EH (cell line): ENCODE data around the gene ZNF552.
A peak's percentile ranks its signal among the peaks of the same experiment; 100 is the strongest.
"Not testable (repeated sequence)": the region's sequence is repeated elsewhere in the genome, so short reads cannot be mapped to it uniquely, and the experiment has no call there.

Experiments used
- DNase-seq: peaks from one replicate; pipeline ENCODE4 v3.0.0-alpha.2; 2015; ENCODE audit warnings: low read depth

The ZNF552 gene

DNA sequence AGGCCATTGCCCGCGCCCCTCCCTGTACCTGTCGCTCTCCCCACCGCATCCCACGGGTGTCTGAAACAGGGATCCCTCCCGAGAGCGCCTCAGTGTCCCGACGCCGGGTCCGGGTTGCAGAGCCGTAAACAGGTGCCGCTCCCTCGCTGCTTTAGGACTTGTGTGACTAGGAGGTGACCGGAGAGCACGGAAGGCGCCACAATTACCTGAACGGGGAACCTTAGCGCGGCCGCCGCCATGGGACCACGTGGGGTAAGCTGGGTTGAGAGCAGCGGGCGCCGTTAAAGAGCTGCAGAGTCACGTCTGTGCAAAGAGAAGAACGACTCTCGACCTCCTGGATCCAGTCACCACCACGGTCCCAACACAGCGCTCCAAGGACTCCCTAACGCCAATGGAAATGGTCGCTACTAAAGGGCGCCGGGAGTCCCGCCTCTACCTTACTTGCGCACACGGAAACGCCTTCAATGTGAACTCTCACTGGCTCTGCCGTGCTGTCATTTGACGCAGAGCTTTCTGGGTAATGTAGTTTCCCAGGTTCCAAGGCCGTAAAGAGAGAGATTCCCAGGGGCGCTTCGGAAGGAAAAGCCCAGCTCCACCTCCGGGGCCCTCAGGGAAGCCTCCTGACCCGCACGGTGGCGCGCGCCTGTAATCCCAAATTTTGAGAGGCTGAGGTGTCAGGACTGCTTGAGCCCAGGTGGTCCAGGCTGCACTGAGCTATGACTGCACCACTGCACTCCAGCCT, at the start of gene ZNF552:
ZNF552 (minus strand) TSS at position 409 of the 742 bp plus-strand sequence; CDS start at position 239, 170 bp downstream.
- peak; percentile 94 for DNase-seq

DNA sequence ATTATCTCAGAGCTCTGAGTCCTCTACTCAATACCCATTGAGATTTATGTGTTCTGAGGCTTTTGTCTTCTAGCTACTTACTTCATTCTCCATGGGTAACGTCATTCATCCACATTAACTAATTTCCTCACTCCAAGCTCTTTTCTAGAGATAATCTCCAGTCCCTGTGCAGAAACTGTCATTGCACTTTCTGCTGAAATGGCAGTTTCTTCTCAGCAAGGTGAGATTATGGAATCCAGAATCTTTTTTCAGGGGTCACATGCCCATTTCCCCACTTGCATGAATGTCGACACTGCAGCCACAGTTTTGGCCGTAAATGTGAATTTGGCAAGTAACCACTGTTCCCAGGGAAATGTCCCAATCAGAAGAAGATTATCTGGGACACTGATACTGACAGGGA, 47.6 kb upstream of the ZNF552 start:
- DNase-seq = not testable (repeated sequence)

DNA sequence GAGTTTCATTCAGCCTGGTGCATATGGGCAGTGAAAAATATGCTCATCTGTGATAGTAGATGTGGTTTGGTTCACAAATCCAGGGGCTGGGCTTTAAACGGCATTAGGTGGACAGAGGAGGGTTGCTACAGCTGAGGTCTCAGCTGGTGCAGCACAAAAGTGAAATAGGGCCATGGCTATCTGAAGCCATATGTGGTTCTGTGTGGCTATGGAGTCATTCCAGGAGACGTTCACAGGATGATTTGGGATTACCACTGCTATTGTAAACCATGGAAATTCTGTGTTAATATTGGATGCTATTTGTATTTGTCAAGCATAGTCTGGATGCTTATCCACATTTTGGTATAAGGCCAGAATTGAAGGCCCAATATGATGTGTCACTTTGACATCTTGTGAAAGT, 39.4 kb upstream of the ZNF552 start:
- not testable (repeated sequence) for DNase-seq

DNA sequence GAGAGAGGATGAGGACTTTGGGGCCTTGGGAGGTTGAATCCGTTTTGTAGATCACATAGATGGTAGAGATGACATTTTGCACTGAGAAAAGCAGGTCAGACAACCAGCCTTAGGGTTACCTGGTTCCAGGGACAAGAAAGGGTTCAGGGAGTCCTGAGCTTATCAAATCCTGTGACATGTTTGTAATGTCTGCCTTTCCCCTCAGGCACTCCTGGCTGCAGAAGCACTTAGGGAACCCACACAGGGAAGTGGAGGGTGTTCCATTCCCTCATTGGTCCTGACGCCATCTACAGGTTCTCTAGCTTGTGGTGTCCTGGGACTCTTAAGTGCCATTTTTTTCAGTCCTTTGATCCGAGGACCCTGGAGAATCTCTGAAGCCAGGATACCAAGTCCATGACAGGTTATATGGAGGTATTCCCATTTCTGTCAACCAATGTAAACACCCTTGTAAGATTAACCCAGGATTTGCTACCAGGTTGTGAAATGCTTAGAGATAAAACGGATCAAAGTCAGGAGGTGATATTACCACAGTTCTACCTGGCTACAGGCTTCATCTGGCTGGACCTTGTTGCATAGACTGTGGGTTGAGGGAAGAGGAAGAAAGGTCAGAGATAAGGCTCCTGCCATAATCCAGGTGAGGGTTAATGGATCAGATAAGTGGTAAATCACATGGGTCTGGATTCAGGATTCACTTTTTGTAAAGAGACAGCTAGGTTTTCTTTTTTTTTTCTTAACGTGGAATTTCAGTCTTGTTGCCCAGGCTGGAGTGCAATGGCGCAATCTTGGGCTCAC, 37.3 kb upstream of the ZNF552 start:
- not testable (repeated sequence) for DNase-seq

DNA sequence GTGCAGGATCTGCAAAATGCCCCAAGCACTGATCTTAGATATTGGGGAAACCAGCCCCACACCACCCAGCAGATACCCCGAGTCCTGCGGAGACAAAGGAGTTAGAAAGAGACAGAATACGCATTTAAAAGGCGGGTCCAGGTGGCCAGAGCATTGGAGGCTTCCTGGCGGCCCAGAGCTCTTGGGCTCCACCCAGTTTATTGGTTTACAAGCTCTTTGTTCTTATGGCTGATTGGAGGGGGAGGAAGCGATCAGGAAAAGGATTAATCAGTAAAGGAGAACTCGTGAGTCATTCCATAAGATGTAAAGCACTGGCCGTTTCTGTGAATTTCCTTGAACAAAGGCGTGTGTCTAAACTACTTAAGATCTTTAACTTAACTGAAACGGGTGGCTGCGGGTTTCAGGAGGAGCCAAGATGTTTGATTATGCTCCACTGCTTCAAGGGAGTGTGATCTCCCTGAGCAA, 35.9 kb upstream of the ZNF552 start:
- peak; percentile 27 for DNase-seq

DNA sequence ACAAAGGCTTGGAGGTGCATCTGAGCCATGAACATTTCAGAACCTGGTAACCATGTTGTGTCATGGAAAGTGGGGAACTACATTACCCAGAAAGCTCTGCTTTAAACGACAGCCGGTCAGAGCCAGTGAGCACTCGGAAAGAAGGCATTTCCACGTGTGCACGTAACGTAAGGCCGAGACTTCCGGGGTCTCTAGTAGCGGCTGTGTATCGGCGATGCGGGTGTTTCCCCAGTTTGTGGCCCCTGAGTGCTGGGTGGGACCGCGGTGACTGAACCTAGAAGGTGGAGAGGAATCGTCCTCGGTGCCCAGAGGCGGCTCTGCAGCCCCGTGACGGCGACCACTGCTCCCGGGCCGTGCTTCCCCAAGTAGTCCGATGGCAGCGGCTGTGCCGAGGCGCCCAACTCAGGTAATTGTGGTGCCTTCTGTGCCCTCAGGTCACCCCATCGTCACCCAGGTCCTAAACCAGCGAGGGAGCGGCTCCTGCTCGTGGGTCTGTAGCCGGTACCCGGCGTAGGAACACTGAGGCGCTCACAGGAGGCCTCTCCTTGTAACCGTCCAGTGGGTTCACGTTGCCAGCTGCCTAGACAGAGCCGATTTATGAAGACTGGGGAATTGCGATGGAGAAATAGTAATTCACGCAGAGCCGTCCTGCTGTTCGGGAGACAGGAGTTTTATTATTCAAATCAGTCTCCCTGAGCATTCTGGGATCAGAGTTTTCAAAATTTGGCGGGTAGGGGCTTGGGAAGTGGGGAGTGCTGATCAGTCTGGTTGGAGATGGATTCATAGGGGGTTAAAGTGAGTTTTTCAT, 35.2 kb upstream of the ZNF552 start, which contains the start of gene ZNF587:
ZNF587 (plus strand) TSS at position 194 of the 808 bp plus-strand sequence; CDS start at position 374, 180 bp downstream.
- peak; percentile 89 for DNase-seq

DNA sequence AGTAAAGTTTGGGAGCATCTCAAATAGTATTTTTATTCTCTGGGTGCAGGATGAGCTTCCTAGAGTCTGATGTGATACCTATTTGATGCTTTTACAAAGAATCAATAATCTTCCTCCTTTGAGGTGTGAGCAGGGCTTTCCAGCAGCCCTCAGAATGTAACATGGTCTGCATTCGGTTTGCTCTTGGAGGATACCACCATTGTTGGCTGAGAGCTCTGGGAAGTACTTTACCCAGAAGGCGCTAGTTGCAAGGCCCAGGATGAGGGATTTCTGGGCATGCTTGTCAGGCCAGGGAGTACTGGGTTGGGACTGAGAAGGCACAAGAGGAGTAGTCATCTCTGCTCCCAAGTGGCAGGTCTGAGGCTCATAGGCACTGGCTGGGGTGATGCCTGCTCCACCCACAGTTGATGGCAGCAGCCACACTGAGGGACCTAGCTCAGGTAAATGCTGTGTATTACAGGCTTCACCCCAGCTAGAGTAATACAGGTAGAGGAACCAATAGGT, 34.5 kb upstream of the ZNF552 start:
- not testable (repeated sequence) for DNase-seq

DNA sequence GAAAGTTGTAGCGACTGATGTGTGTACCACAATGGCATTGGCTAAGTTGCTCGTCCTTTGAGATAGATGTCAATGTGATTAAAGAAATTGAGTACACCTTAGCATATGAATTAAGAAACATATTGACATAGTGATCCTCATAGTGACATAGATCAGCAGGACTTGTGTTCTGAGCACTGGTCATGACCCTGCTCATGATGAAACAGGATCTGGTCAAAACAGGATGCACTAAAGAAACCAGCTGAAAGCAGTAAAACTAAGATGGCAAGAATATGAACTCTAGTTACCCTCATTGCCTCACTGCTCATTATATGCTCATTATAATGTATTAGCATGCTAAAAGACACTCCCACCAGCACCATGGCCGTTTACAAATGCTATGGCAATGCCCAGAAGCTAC, 32.5 kb upstream of the ZNF552 start:
- not testable (repeated sequence) for DNase-seq

DNA sequence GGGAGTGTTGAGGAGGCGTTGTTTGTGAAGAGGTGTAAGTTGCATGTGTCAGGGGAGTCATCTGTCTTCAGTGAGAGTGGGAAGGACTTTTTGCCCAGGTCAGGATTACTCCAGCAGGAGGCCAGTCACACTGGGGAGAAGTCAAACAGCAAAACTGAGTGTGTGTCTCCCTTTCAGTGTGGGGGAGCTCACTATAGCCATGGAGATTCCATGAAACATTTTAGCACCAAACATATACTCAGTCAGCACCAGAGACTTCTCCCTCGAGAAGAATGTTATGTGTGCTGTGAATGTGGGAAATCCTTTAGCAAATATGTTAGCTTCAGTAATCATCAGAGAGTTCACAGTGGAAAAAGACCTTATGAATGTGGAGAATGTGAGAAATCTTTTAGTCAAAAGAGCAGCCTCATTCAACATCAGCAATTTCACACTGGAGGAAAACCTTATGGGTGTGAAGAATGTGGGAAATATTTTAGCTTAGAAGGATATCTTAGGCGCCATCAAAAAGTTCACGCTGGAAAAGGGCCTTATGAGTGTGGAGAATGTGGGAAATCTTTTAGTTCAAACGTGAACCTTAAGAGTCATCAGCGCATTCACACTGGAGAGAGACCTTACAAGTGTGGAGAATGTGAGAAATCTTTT, 26.5 kb upstream of the ZNF552 start:
- DNase-seq = peak; percentile 48

DNA sequence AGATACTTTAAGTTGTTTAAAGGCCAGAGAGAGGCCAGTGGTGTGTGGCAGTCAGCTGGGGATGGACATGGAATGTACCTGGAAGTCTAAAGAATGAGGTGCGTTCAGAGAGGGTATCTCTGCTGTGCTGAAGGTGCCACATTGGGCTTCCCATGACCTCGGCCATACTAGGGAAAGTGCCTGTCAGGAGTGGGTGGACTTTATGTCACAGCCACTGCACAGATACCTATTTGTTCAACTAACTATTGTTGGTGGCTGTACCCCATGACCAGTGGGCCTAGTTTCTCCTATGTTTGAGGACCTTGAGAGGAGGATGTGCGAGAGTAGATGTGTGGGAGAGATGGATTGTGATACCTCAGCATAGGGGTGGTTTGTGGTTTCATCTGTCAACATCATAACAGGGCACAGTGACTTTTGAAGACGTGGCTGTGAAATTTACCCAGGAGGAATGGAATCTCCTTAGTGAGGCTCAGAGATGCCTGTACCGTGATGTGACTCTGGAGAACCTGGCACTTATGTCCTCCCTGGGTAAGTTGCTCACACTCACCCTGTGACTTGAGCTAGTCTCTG, 24.0 kb upstream of the ZNF552 start:
- DNase-seq = not testable (repeated sequence)

DNA sequence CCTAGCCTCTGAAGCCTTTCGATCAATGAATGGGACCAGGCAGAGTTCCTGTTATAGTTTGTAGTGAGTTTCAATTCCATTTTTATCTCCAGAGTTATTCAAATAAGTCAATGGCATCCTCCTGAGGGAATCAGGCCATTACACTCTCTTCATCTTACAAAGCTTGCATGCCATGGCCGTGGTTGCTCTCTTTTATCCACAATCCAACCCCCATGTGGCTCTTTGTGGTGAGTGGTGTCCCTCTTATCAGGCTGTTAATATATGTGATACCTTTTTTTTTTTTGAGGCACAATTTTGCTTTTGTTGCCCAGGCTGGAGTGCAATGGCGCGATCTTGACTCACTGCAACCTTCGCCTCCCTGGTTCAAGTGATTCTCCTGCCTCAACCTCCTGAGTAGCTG, 22.3 kb upstream of the ZNF552 start:
- DNase-seq = not testable (repeated sequence)

DNA sequence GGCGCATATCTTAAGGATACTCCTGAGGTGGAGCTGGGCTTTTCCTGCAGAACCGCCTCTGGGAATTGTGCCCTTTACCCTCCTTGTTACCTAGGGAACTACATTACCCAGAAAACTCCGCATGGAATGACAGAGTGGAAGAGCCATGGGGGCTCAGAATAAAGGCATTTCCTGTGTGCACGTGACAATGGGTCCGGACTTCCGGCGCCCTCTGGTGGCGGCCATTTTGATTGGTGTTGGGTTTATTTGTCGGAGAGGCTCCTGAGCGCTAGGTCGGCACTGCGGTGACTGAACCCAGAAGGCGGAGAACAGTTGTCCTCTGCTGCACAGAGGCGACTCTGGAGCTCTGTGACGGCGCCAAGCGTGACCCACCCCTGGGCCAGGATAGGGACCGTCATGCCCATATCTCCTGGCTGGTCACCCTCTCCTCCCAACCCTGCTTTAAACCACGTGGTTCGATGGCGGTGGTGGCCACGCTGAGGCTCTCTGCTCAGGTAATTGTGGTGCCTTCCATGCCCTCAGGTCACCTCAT, 15.4 kb upstream of the ZNF552 start, which contains the start of gene ZNF587B:
ZNF587B (plus strand) TSS at position 229 of the 532 bp plus-strand sequence; CDS start at position 459, 230 bp downstream.
- peak; percentile 55 for DNase-seq

DNA sequence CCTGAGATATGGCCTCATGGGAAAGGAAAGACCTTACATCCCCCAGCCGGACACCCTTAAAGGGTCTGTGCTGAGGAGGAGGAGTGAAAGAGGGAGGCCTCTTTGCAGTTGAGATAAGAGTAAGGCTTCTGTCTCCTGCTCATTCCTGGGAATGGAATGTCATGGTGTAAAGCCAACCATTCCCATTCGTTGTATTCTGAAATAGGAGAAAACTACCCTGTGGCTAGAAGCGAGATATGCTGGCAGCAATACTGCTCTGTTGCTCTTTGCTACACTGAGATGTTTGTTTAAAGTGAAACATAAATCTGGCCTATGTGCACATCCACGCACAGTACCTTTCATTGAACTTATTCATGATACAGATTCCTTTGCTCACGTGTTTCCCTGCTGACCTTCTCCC, 14.6 kb upstream of the ZNF552 start:
- no peak for DNase-seq

DNA sequence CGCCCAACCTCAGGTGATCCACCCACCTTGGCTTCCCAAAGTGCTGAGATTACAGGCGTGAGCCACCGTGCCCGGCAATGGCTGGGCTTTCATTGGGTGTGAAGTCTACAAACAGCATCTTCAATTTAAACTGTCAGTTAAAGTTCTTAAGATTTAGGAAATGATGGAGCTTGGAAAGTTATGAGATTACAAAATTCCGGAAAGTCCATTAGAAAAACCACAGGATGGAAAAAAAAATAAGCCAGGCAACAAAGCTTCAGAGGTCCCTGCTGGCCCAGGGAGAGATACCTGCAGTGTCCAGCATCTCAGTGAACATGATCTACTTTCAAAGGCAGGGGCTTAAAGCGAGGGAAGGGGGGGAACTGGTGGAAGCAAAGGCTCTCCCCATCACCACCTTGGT, 10.8 kb upstream of the ZNF552 start:
- DNase-seq = no peak

DNA sequence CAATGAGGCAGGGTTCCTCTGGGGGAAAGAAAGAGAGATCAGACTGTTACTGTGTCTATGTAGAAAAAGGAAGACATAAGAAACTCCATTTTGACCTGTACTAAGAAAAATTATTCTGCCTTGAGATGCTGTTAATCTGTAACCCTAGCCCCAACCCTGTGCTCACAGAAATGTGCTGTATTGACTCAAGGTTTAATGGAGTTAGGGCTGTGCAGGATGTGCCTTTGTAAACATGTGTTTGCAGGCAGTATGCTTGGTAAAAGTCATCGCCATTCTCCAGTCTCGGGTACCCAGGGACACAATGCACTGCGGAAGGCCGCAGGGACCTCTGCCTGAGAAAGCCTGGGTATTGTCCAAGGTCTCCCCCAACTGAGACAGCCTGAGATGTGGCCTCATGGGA, 8.9 kb upstream of the ZNF552 start:
- not testable (repeated sequence) for DNase-seq

DNA sequence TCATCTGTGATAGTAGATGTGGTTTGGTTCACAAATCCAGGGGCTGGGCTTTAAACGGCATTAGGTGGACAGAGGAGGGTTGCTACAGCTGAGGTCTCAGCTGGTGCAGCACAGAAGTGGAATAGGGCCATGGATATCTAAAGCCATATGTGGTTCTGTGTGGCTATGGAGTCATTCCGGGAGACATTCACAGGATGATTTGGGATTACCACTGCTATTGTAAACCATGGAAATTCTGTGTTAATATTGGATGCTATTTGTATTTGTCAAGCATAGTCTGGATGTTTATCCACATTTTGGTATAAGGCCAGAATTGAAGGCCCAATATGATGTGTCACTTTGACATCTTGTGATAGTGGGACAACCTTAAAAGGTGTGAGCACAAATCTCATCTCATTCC, 8.4 kb upstream of the ZNF552 start:
- not testable (repeated sequence) for DNase-seq

DNA sequence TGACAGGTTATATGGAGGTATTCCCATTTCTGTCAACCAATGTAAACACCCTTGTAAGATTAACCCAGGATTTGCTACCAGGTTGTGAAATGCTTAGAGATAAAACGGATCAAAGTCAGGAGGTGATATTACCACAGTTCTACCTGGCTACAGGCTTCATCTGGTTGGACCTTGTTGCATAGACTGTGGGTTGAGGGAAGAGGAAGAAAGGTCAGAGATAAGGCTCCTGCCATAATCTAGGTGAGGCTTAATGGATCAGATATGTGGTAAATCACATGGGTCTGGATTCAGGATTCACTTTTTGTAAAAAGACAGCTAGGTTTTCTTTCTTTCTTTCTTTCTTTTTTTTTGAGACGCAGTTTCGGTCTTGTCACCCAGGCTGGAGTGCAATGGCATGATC, 6.8 kb upstream of the ZNF552 start:
- not testable (repeated sequence) for DNase-seq

DNA sequence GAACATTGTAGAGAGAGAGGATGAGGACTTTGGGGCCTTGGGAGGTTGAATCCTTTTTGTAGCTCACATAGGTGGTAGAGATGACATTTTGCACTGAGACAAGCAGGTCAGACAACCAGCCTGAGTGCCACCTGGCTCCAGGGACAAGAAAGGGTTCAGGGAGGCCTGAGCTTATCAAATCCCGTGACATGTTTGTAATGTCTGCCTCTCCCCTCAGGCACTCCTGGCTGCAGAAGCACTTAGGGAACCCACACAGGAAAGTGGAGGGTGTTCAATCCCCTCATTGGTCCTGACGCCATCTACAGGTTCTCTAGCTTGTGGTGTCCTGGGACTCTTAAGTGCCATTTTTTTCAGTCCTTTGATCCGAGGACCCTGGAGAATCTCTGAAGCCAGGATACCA, 6.4 kb upstream of the ZNF552 start:
- DNase-seq = not testable (repeated sequence)

DNA sequence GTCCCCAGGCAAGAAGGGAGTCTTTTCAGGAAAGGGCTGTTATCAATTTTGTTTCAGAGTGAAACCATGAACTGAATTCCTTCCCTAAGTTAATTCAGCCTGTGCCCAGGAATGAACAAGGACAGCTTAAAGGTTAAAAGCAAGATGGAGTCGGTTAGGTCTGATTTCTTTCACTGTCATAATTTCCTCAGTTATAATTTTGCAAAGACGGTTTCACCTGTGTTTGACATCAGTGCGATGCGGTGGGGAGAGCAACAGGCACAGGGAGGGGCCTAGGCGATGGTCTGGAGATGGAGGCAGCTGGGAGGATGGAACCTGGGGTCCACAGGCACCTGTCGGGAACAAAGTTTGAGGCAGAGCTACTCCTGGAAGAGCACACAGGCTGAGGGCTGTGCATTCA, 5.9 kb upstream of the ZNF552 start:
- DNase-seq = no peak

DNA sequence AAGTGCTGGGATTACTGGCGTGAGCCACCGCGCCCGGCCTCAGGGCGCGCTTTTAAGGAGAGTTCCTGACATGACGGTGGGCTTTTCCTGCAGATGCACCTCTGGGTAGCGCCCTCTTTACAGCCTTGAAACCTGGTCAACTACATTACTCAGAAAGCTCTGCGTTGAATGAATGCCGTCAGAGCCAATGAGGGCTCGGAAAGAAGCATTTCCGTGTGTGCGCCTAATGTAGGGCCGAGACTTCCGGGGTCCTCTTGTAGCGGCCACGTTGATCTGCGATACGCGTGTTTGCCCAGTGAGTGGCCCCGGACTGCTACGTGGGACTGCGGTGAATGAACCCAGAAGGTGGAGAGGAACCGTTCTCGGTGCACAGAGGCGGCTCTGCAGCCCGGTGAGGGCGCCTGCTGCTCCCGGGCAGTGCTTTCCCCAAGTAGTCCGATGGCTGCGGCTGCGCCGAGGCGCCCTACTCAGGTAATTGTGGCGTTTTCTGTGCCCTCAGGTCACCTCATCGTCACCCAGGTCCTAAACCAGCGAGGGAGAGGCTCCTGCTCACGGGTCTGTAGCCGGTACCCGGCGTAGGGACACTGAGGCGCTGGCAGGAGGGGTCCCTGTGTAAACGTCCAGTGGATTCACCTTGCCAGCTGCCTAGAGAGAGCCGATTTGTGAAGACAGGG, 4.9 kb upstream of the ZNF552 start:
- peak; percentile 96 for DNase-seq
